Ishikawa (cell line): ENCODE data around the gene MRGPRD.

Experiments
- CEBPB ChIP-seq: IDR thresholded peaks from 2 replicates; pipeline ENCODE4 v1.6.1; 2012
- CREB1 ChIP-seq: IDR thresholded peaks from 2 replicates; pipeline ENCODE4 v1.6.1; 2012; ENCODE audit warnings: low read depth
- EGR1 ChIP-seq: IDR thresholded peaks from 2 replicates; pipeline ENCODE4 v1.6.1; 2012
- EP300 ChIP-seq: IDR thresholded peaks from 2 replicates; pipeline ENCODE4 v1.6.1; 2012; ENCODE audit warnings: borderline replicate concordance
- FOXM1 ChIP-seq: IDR thresholded peaks from 2 replicates; pipeline ENCODE4 v1.6.1; 2012; ENCODE audit warnings: low read depth, borderline replicate concordance
- MAX ChIP-seq: IDR thresholded peaks from 2 replicates; pipeline ENCODE4 v1.6.1; 2012
- NFIC ChIP-seq: IDR thresholded peaks from 2 replicates; pipeline ENCODE4 v1.6.1; 2012
- RAD21 ChIP-seq: IDR thresholded peaks from 2 replicates; pipeline ENCODE4 v1.6.1; 2012; ENCODE audit warnings: low read depth
- REST ChIP-seq: IDR thresholded peaks from 2 replicates; pipeline ENCODE4 v1.6.1; 2012; ENCODE audit warnings: low read depth, mild to moderate bottlenecking
- TAF1 ChIP-seq: IDR thresholded peaks from 2 replicates; pipeline ENCODE4 v1.6.1; 2012; ENCODE audit warnings: low read depth, mild to moderate bottlenecking
- TCF12 ChIP-seq: IDR thresholded peaks from 2 replicates; pipeline ENCODE4 v1.6.1; 2012; ENCODE audit warnings: low read depth
- TEAD4 ChIP-seq: IDR thresholded peaks from 2 replicates; pipeline ENCODE4 v1.6.1; 2012
- USF1 ChIP-seq: IDR thresholded peaks from 2 replicates; pipeline ENCODE4 v1.6.1; 2012
- YY1 ChIP-seq: IDR thresholded peaks from 2 replicates; pipeline ENCODE4 v1.6.1; 2012; ENCODE audit warnings: low read depth
- ZBTB7A ChIP-seq: IDR thresholded peaks from 2 replicates; pipeline ENCODE4 v1.6.1; 2012; ENCODE audit warnings: low read depth

Gene MRGPRD

GRCh38 chr11:68940651-68941323, 40.0 kb downstream of the MRGPRD start:
- TF ChIP-seq TEAD4 (no peak), NFIC (no peak), EGR1 (no peak), YY1 (no peak), ZBTB7A (no peak), CREB1 (no peak), FOXM1 (no peak), MAX (no peak), EP300 (no peak), REST (no peak), TCF12 (no peak), CEBPB (no peak), TAF1 (no peak), USF1 (no peak), RAD21 (no peak)

GRCh38 chr11:68939583-68940555, 40.9 kb downstream of the MRGPRD start:
- no peak for TF ChIP-seq CREB1
- TF ChIP-seq FOXM1 = no peak

- TF ChIP-seq REST (no peak), TEAD4 (no peak), FOXM1 (no peak), TCF12 (no peak), ZBTB7A (no peak), RAD21 (no peak), EP300 (no peak), EGR1 (no peak), TAF1 (no peak), MAX (no peak), YY1 (no peak), CEBPB (no peak), USF1 (no peak), NFIC (no peak), CREB1 (no peak)
These were observed 41.8 kb downstream of the MRGPRD start for GRCh38 chr11:68938816-68939582.

- no peak for TF ChIP-seq TCF12
- TF ChIP-seq REST = no peak
- no peak for TF ChIP-seq ZBTB7A
- no peak for TF ChIP-seq NFIC
- TF ChIP-seq EP300 = no peak
- TF ChIP-seq FOXM1 = no peak
- TF ChIP-seq CEBPB = no peak
- no peak for TF ChIP-seq TEAD4
- TF ChIP-seq CREB1 = no peak
- TF ChIP-seq EGR1 = no peak
- TF ChIP-seq MAX = no peak
- TF ChIP-seq USF1 = no peak
These were observed 42.7 kb downstream of the MRGPRD start for GRCh38 chr11:68938088-68938487.
